Fibroblast of lung (primary cell): ENCODE data around the gene CCDC196.

ENCODE experiments used
- CTCF ChIP-seq, 2 donors: IDR thresholded peaks in 1 of 2; conservative IDR thresholded peaks in 1 of 2; 1 replicate in 1 of 2; 2 replicates in 1 of 2; pipeline ENCODE4 v1.5.1; 2011 to 2012; ENCODE audit warnings: low read length in 2 of 2, control low read depth in 1 of 2, inconsistent platforms in 1 of 2, low read depth in 1 of 2, mild to moderate bottlenecking in 1 of 2
- EZH2 ChIP-seq: IDR thresholded peaks from 2 replicates; pipeline ENCODE4 v1.5.1; 2012; ENCODE audit warnings: low read length, control low read depth, mild to moderate bottlenecking; ENCODE audit errors: missing control alignments

DNA sequence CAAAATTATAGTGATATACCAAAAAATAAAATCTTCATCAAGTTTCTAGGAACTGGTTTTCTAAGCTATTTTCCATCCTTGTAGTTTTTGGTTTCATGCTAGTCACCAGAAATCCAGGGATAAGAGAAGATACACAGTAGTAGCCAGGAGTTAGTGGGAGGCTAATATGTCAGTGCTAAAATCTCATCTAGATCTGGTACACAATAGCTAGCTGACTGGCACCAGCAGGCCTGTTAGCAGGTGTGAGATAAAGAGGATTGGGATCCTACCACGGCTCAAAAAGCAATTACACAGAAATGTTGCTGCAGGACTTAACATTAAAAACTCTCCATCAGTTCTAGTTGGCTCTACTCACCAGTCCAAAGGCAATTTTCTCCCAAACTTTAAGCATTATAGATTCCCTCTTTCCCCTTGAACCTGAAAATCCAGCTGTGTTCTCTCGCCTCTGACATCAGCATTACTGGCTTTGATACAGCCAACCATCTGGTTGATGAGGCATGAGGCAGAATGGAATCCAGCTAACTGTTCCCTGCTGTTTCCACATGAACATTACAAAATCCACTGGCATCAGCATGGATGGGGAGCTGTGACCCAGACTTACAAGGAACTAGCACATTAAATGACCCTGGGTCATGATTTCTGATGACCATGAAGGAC is 41.8 kb upstream of the CCDC196 start:
- TF ChIP-seq CTCF (conservative IDR thresholded peaks at IDR 0.05 in 1 of 2, IDR thresholded peaks at IDR 0.05 in 1 of 2; ENCODE audit: low read depth in 1 of 2, low read length in 2 of 2) = no peak
- TF ChIP-seq EZH2 = no peak
